Fibroblast of upper back skin (primary cell): Measurements from ENCODE around the gene SATL1.
A peak's percentile ranks its signal among the peaks of the same experiment; 100 is the strongest.
"Not testable (repeated sequence)": the region's sequence is repeated elsewhere in the genome, so short reads cannot be mapped to it uniquely, and the experiment has no call there.

Source experiments
- DNase-seq: peaks from one replicate; pipeline ENCODE4 v3.0.0-alpha.2; 2013

SATL1 gene

DNA sequence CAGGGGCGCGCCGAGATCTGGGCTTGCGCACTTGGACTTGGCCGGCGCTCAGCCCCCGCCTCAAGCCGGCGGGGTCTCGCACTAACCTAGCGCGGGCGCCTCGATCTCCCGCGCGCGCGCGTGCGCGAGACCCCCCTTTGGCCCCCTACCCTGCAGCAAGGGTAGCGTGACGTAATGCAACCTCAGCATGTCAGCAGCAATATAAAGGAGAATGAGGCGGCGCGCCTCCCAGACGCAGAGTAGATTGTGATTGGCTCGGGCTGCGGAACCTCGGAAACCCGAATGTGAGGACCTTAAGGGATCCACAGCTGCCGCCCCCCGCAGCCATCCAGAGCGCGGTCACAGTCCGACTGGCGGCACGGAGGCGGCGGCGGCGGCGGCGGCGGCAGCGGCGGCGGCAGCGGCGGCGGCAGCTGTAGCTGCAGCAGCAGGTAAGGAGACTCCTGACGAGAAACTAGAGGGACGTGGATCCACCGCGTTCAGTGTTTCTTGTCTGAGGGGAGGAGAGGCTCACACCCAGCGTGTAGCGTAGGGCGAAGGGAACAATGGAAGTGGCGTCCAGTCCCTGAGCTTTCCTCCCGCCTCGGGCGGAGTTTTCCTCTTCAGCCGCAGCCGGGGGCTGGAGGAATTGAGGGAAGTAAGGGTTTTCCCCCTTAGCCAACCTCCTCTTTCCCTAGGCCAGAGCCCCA is at the start of gene SATL1, which contains the start of gene ZNF711:
Gene SATL1 (minus strand): TSS at position 19 of the 689 bp plus-strand sequence. CDS start 134,811 bp downstream, outside the sequence.
Gene ZNF711 (plus strand): TSS at position 231 of the 689 bp plus-strand sequence. CDS start 3,582 bp downstream, outside the sequence.
- DNase-seq: peak; percentile 75

GRCh38 chrX:85288992-85289723 is 45.6 kb upstream of the SATL1 start:
- DNase-seq: no peak

DNA sequence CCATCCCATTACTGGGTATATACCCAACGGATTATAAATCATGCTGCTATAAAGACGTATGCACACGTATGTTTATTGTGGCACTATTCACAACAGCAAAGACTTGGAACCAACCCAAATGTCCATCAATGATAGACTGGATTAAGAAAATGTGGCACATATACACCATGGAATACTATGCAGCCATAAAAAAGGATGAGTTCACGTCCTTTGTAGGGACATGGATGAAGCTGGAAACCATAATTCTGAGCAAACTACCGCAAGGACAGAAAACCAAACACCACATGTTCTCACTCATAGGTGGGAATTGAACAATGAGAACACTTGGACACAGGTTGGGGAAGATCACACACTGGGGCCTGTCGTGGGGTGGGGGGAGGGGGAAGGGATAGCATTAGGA is 41.7 kb upstream of the SATL1 start:
- not testable (repeated sequence) for DNase-seq

GRCh38 chrX:85244450-85245211 is 1.1 kb upstream of the SATL1 start:
- DNase-seq: peak; percentile 16

GRCh38 chrX:85243155-85243554 is 424 bp downstream of the SATL1 start:
- DNase-seq: peak; percentile 11

GRCh38 chrX:85223359-85223758 is 20.2 kb downstream of the SATL1 start:
- DNase-seq: no peak

GRCh38 chrX:85221361-85221760 is 22.2 kb downstream of the SATL1 start:
- DNase-seq: no peak

GRCh38 chrX:85215946-85216345 is 27.6 kb downstream of the SATL1 start:
- no peak for DNase-seq

- no peak for DNase-seq
Observed at GRCh38 chrX:85213792-85214530, 29.6 kb downstream of the SATL1 start.

- DNase-seq: no peak
Observed at GRCh38 chrX:85203461-85203970, 40.1 kb downstream of the SATL1 start.

GRCh38 chrX:85196319-85196718 is 47.3 kb downstream of the SATL1 start:
- DNase-seq: no peak

GRCh38 chrX:85159644-85160043 is 83.9 kb downstream of the SATL1 start:
- DNase-seq: no peak

DNA sequence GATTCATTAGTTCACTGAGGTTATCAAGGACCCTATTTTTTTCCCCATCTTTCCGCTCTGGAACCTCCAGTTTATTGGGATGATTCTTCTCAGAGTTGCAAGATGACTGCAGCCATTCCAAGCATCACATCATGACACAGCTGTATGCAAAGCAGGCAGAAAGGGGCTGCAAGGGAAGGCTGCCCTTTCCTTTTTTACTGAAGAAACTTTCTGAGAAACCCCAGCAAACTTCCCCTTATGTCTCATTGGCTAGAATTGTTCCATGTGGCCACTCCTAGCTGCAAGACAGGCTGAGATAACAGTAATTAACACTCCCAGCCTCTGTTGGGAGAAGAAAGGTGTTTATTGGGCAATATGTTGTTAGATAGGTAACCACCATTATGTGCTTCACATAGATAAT is 102.6 kb downstream of the SATL1 start:
- no peak for DNase-seq

GRCh38 chrX:85139422-85139821 is 104.2 kb downstream of the SATL1 start:
- no peak for DNase-seq

DNA sequence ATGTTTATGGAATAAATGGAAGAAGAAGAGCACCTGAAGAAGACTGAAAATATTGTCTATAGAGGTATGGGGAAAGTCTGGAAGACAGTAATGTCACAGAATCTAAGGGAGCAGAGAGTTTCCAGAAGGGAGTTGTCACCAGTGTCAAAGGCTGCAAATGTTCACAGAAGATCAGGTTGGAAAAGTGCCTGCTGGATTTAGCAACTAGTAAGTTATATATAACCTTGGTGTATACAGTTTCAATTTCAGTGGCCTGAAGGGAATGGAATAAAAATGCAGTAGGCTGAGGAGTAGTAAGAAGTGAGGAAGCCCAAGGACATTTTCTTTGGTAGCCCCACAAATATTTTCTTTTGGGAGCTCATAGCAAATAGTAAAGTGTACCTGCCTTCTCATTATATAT is 107.2 kb downstream of the SATL1 start:
- DNase-seq: no peak

GRCh38 chrX:85115252-85115651 is 128.3 kb downstream of the SATL1 start:
- DNase-seq: no peak

GRCh38 chrX:85114776-85115175 is 128.8 kb downstream of the SATL1 start:
- no peak for DNase-seq

DNA sequence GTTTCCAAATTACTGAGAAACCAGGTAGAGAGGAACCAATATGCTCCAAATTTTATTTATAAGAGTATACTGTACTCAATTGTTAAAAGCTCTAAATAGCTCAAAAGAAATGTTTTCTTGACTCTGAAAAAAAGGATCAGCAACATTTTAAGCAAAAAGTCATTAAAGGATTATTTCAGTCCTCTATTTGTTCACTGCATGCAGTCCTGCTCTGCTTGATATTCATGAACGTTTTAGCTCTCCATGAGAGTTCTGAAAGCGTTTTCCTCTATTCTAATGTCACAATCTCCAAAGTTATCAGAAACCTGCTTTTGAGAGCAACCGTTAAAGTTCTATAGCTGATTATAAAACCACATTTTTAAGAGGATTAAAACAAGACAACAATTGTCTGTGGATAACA is 129.4 kb downstream of the SATL1 start:
- no peak for DNase-seq

DNA sequence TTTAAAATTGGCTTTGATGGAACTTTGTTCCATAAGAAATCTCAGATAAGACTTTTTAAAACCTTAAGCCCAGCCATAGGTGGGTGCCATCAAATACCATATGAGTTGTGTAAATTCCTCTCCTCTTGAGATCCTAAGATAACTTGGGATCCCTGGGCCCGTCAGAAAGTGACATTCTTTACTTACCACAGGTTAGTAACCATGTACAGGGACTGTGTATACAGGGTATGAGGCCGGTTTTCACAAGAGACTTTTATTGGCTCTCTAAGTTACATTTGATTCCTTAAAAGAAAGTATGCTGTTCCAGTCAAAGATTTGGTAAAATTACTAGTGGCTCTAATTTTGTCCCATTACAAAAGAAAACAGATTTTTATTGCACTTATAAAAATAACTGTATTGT is 129.8 kb downstream of the SATL1 start:
- no peak for DNase-seq

DNA sequence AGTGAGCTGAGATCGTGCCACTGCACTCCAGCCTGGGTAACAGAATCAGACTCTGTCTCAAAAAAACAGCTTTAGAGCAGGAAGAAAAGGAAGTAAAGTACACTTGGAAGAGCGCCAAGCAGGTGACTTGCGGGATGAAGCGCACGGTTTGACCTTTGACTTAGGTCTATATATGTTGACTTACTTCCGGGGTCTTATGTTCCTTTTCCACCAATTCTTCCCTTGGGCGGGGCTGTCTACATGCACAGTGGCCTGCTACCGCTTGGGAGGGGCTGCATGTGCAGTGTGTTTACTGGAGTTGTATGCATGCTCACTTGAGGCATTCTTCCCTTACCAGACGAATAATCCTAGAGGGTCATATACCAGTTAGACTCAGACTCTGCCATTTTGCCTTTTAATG is 131.3 kb downstream of the SATL1 start:
- DNase-seq: no peak

DNA sequence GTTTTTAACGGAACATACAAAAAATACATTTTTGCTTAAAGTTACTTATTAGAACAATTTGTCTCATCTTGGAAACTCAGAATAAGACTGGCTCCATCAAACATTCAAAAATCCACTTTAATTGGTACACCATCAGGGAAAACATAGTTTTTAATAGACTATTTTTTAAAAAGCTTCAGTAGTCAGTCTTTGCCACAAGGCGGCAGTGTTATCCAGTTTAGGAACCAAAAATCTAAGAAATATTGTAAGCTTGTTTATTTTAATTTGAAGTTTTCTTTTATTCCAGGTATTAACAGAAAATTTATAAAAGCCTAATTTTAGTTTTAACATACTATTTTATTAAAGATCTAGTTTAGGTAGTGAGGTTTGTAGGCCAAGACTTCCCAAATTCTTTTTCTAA is 132.2 kb downstream of the SATL1 start:
- DNase-seq: peak; percentile 0

DNA sequence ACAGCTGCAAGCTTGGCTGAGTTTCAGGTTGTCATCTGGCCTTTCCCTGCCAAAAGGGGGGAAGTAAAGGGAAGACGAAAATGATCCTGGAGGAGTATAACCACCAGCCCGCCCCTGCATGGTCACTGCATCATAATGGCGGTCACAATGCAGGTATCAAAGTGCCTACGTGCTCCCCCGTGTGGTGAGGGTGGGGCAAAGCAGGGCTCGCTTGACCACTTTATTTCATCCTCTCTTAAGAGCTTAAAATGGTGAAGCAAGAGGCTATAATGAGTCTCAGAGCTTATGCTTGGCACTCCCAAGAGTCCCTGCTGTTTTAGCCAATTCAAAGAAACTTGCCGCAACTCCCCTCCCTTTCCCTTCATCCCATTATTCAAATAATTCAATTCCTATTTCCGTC is 134.3 kb downstream of the SATL1 start:
- DNase-seq: no peak

DNA sequence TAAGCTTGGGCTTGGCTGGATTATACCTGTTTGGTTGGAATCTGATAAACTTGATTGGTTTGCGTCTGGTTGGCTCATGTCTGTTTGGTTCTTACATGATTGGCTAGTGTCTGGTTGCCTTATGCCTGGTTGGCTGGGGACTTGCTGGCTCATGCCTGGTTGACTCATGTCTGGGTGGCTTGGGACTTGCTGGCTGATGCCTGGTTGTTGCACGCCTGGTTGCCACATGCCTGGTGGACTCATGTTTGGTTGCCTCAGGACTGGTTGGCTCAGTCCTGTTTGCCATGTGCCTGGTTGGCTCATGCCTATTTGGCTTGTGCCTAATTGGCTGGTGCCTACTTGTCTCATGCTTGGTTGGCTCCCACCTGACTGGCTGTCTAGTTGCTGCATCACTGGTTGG is 135.4 kb downstream of the SATL1 start:
- no peak for DNase-seq
